Hepatocyte (in vitro differentiated cells): ENCODE measurements around the gene CLK1. TPM values are rescaled to one million over a fixed set of nuclear protein-coding genes. Genes with fewer than 3 reads are reported as not detected.
A peak's percentile ranks its signal among the peaks of the same experiment; 100 is the strongest.

ENCODE experiments used
- DNase-seq: peaks from one replicate; pipeline ENCODE4 v3.0.0-alpha.2; 2016; ENCODE audit warnings: low spot score
- H2AFZ ChIP-seq: fragments of 200-600 bp; sonication (generic); 2 replicates; pipeline ENCODE4 v1.6.0; 2016; ENCODE audit warnings: antibody characterized with exemption, mild to moderate bottlenecking
- H3K27ac ChIP-seq: fragments of 200-600 bp; sonication (generic); 2 replicates; pipeline ENCODE4 v1.5.1; 2016; ENCODE audit warnings: mild to moderate bottlenecking
- H3K27me3 ChIP-seq: fragments of 200-600 bp; sonication (generic); 2 replicates; pipeline ENCODE4 v1.6.1; 2016
- H3K36me3 ChIP-seq: fragments of 200-600 bp; sonication (generic); replicated peaks from 2 replicates; pipeline ENCODE4 v1.5.1; 2016; ENCODE audit warnings: low read depth; ENCODE audit not compliant: insufficient read depth
- H3K4me1 ChIP-seq: fragments of 200-600 bp; sonication (generic); 2 replicates; pipeline ENCODE4 v1.5.1; 2016; ENCODE audit warnings: mild to moderate bottlenecking, moderate library complexity; ENCODE audit not compliant: insufficient read depth
- H3K4me2 ChIP-seq: fragments of 200-600 bp; sonication (generic); 2 replicates; pipeline ENCODE4 v1.6.0; 2016
- H3K4me3 ChIP-seq: fragments of 200-600 bp; sonication (generic); 2 replicates; pipeline ENCODE4 v1.5.1; 2016; ENCODE audit warnings: mild to moderate bottlenecking
- H3K79me2 ChIP-seq: fragments of 200-600 bp; sonication (generic); 2 replicates; pipeline ENCODE4 v1.6.0; 2017; ENCODE audit warnings: mild to moderate bottlenecking
- H3K9me2 ChIP-seq: fragments of 200-600 bp; sonication (generic); replicated peaks from 2 replicates; pipeline ENCODE4 v1.6.0; 2017; ENCODE audit warnings: mild to moderate bottlenecking; ENCODE audit not compliant: insufficient read depth
- H3K9me3 ChIP-seq: fragments of 200-600 bp; sonication (generic); 2 replicates; pipeline ENCODE4 v1.5.1; 2016; ENCODE audit warnings: low read depth, mild to moderate bottlenecking
- H4K20me1 ChIP-seq: fragments of 200-600 bp; sonication (generic); 2 replicates; pipeline ENCODE4 v1.6.0; 2016; ENCODE audit warnings: mild to moderate bottlenecking; ENCODE audit not compliant: insufficient read depth, poor library complexity, severe bottlenecking
- EZH2 ChIP-seq: fragments of 200-600 bp; sonication (generic); IDR thresholded peaks from 2 replicates; pipeline ENCODE4 v1.6.1; 2016; ENCODE audit warnings: antibody characterized with exemption, mild to moderate bottlenecking, borderline replicate concordance
- EZH2phosphoT487 ChIP-seq: fragments of 200-600 bp; sonication (generic); IDR thresholded peaks from one replicate; pipeline ENCODE4 v1.6.1; 2018; ENCODE audit warnings: antibody characterized with exemption, mild to moderate bottlenecking, low read depth, moderate library complexity; ENCODE audit not compliant: unreplicated experiment, severe bottlenecking
- WGBS: methylation state at CpG from one replicate; pipeline ENCODE4 v1.1.6; 2016; ENCODE audit warnings: low lambda C conversion rate; ENCODE audit errors: missing lambda C conversion rate; 5-methylcytosine and 5-hydroxymethylcytosine counted together
- polyA plus RNA-seq: library from polyadenylated mRNA; unstranded; fragments of >200 nt; fragmentation: Nextera tagmentation; extraction: Ambion mirVana; gene quantifications from 2 replicates; pipeline ENCODE4 v1.2.1, GENCODE V29; 2016
- small RNA-seq: library from RNA; depleted of rRNA; stranded (forward); fragments of <200 nt; gene quantifications from one replicate; pipeline ENCODE3, GENCODE V24; 2014
- total RNA-seq: library from RNA; depleted of rRNA; stranded (reverse); fragments of >200 nt; gene quantifications from 2 replicates; pipeline ENCODE4 v1.2.3, GENCODE V29; 2014
- TF ChIP-seq, protein P1 (sequence below): fragments of 200-600 bp; sonication (generic); IDR thresholded peaks from 2 replicates; pipeline ENCODE4 v1.5.1; 2016; ENCODE audit warnings: antibody characterized with exemption, mild to moderate bottlenecking; ENCODE audit not compliant: poor library complexity

CLK1 gene
- total and polyA plus RNA-seq, 2 experiments from 2014 or later = 51.0 to 98.4 TPM

DNA sequence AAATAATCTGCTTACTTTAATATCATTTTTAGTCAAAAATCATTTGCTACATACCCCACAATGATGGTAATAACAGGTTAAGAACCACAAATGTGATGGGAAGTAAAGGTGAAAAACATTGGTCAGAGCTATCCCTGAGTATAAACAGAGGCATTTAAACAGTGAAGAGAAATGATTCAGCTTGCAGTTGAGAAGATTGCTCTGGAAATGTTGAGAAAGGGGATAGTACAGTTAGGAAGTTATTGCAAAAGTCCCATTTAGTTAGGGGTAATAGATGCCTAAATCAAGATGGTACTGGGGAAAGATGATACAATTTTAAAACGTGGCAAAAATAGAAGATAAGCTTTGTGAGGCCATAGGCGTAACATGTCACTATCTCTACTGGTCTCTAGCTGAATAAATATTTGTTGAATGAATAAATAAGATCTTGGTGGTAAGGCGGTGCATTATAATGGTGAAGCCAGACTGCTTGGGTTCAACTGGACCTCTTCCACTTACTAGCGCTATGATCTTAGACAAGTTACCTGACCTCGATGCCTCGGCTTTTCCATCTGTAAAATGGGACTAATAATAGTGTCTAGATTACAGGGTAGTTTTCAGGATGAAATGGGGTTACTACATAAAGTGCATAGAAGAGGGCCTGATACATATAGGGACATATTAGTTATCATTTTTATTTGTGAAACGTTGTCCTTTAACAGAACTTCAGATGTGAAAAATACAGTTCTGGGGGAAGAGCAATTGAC lies 54.8 kb downstream of the CLK1 start:
- Histone ChIP-seq H3K79me2 (peaks cover 29% of the 10 kb centered on the region), H3K27me3 (no peaks in the 10 kb centered on the region), H3K4me2 (peak overlapping the region; percentile 72), H2AFZ (peak overlapping the region; percentile 28), H3K27ac (peak overlapping the region; percentile 93), H3K9me2 (no peaks in the 10 kb centered on the region), H4K20me1 (peaks cover 21% of the 10 kb centered on the region), H3K4me3 (no peak overlapping the region), H3K4me1 (peaks cover 25% of the 10 kb centered on the region), H3K36me3 (no peaks in the 10 kb centered on the region), H3K9me3 (no peaks in the 10 kb centered on the region)
- TF ChIP-seq EZH2 (no peak), EZH2phosphoT487 (no peak)
- TF ChIP-seq, protein P1, sequence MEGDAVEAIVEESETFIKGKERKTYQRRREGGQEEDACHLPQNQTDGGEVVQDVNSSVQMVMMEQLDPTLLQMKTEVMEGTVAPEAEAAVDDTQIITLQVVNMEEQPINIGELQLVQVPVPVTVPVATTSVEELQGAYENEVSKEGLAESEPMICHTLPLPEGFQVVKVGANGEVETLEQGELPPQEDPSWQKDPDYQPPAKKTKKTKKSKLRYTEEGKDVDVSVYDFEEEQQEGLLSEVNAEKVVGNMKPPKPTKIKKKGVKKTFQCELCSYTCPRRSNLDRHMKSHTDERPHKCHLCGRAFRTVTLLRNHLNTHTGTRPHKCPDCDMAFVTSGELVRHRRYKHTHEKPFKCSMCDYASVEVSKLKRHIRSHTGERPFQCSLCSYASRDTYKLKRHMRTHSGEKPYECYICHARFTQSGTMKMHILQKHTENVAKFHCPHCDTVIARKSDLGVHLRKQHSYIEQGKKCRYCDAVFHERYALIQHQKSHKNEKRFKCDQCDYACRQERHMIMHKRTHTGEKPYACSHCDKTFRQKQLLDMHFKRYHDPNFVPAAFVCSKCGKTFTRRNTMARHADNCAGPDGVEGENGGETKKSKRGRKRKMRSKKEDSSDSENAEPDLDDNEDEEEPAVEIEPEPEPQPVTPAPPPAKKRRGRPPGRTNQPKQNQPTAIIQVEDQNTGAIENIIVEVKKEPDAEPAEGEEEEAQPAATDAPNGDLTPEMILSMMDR = no peak
- 87% methylated on average over 7 of the region's 7 CpGs for WGBS
- DNase-seq = no peak

Small RNA genes lying within 50 kb of the gene (small RNA-seq; reads per million reads assigned to genes)
- gene RF00019 = not detected
- not detected for gene RNA5SP115
- gene RNU6-312P = not detected
- 0.16 reads per million for gene RNU6-31P
- not detected for gene RNU6-762P

Other genes with a start within 250 kb of the CLK1 start
- 208 and 237 TPM in 2 replicates for gene BZW1, start 52.7 kb downstream of the CLK1 start, total RNA-seq
- 133 TPM in 2 replicates for gene BZW1, start 52.7 kb downstream of the CLK1 start, polyA plus RNA-seq
- gene PPIL3, start 24.4 kb upstream of the CLK1 start, total RNA-seq = 56.6 and 59.0 TPM in 2 replicates
- 23.0 and 26.4 TPM in 2 replicates for gene PPIL3, start 24.4 kb upstream of the CLK1 start, polyA plus RNA-seq
- gene NIF3L1, start 24.7 kb upstream of the CLK1 start, total RNA-seq = 17.3 and 23.7 TPM in 2 replicates
- gene NIF3L1, start 24.7 kb upstream of the CLK1 start, polyA plus RNA-seq = 14.0 and 17.0 TPM in 2 replicates
- gene ORC2, start 99.0 kb upstream of the CLK1 start, total RNA-seq = 15.2 and 18.1 TPM in 2 replicates
- gene ORC2, start 99.0 kb upstream of the CLK1 start, polyA plus RNA-seq = 10.5 and 11.4 TPM in 2 replicates
- gene HYCC2, start 207.0 kb upstream of the CLK1 start, total RNA-seq = 8.0 and 9.7 TPM in 2 replicates
- 6.4 and 6.7 TPM in 2 replicates for gene HYCC2, start 207.0 kb upstream of the CLK1 start, polyA plus RNA-seq
- gene NDUFB3, start 207.3 kb upstream of the CLK1 start, total RNA-seq = 83.0 and 96.2 TPM in 2 replicates
- gene NDUFB3, start 207.3 kb upstream of the CLK1 start, polyA plus RNA-seq = 229 and 230 TPM in 2 replicates